Esophagus muscularis mucosa (tissue), 3 donors: ENCODE measurements around the gene GPS1.

Source experiments
- POLR2A ChIP-seq: fragments of 450-650 bp; IDR thresholded peaks from one replicate; pipeline ENCODE4 v1.6.1; 2017; ENCODE audit warnings: antibody characterized with exemption, moderate library complexity, mild to moderate bottlenecking, low read depth
- POLR2AphosphoS5 ChIP-seq, 2 donors: sonication (generic); formaldehyde crosslinking; IDR thresholded peaks; one replicate each; pipeline ENCODE4 v1.6.1; 2017; ENCODE audit warnings: antibody characterized with exemption in 2 of 2
- TF ChIP-seq, protein P1 (sequence below), 3 experiments: fragments of 200-600 bp in 2 of 3; fragments of 450-650 bp in 1 of 3; sonication (generic) in 2 of 3; IDR thresholded peaks; one replicate each; pipeline ENCODE4 v1.5.1; 2017 to 2019; ENCODE audit warnings: antibody characterized with exemption in 3 of 3, mild to moderate bottlenecking in 2 of 3, moderate library complexity in 1 of 3

DNA sequence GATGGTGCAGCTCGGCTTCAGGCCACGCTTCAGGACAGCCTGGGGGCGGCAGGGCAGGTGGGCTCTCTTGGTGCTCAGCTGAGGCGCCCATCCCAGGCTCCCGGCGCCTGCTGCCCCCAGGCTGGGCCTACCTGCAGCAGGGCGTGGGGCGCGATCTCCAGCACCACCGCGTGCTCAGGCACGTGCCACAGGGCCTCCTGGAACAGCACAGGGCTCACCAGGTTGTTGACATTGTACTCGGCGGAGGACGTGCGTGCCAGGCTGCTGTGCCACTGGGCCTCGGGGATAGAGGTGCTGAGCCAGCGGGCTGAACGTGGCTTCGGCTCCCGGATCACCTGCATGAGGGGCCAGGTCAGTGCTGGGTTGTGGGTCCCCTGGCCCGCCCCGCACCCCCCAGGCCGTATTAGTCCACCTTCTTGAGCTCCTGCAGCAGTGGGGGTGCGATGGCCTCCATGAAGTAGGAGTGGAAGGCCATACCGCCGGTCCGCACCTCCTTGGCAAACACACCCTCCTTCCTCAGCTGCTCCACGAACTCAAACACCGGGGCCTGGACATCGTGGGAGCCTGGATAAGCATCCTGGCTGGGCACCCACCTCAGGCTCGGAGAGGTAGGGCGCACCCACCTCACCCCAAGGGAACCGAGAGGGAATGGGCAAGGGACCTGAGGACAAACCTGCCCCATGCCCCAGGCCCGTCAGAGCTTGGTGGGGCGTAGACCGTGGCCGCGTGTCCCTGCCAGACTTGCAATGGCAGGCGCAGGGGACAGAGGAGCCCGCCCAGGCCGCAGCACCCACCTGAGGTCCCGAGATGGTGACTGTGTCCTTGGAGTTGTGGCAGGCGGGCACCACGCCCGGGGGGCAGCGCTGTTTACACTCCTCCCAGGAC, 37.4 kb downstream of the GPS1 start:
- TF ChIP-seq, protein P1, sequence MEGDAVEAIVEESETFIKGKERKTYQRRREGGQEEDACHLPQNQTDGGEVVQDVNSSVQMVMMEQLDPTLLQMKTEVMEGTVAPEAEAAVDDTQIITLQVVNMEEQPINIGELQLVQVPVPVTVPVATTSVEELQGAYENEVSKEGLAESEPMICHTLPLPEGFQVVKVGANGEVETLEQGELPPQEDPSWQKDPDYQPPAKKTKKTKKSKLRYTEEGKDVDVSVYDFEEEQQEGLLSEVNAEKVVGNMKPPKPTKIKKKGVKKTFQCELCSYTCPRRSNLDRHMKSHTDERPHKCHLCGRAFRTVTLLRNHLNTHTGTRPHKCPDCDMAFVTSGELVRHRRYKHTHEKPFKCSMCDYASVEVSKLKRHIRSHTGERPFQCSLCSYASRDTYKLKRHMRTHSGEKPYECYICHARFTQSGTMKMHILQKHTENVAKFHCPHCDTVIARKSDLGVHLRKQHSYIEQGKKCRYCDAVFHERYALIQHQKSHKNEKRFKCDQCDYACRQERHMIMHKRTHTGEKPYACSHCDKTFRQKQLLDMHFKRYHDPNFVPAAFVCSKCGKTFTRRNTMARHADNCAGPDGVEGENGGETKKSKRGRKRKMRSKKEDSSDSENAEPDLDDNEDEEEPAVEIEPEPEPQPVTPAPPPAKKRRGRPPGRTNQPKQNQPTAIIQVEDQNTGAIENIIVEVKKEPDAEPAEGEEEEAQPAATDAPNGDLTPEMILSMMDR (IDR thresholded peaks at IDR 0.05), result no peak
- TF ChIP-seq POLR2A (no peak), POLR2AphosphoS5 (IDR thresholded peaks at IDR 0.05) (no peak)
